HG03378 (cell line): ENCODE measurements around the gene AMH.
"Not testable (repeated sequence)": the region's sequence is repeated elsewhere in the genome, so short reads cannot be mapped to it uniquely, and the experiment has no call there.

Experiments
- ATAC-seq: cut with Tn5 transposase; IDR thresholded peaks from one replicate; pipeline ENCODE4 v1.9.1; 2021; ENCODE audit warnings: mild to moderate bottlenecking, moderate library complexity; ENCODE audit not compliant: unreplicated experiment

The AMH gene

DNA sequence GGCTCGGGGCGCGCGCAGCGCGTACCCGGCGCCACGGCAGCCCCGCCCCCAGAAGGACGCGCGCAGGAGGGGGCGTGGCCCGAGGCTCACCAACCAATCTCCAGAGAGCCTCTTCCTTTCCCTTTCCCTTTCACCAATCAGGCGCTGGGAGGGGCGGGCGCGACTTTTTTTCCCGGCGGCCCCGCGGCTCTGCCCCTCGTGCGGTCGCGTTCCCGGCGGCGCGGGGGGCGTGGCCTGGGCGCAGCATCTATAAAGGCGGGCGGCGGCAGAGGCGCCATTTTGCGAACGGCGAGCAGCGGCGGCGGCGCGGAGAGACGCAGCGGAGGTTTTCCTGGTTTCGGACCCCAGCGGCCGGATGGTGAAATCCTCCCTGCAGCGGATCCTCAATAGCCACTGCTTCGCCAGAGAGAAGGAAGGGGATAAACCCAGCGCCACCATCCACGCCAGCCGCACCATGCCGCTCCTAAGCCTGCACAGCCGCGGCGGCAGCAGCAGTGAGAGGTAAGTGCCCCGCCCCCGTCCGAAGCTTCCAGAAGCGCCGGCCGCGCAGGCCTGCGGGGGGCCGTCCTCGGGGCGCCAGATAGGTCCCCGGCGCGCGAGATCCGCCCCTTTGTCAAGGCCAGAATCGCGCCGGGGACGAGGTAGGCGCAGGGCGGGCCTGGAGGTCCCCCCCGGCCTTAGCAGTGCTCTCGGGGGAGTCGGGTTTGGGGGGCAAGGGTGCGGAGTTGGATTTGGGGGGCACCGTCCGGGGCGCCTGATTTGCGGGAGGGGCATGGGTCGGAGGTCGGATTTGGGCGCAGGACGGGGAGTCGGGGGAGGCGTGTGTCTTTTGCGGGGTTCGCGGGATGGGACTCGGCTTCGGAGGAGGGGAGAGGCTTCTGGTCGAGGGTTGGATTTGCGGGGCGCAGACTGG is 20.4 kb downstream of the AMH start:
- peak; percentile 37 for ATAC-seq

GRCh38 chr19:2270157-2270422 is 21.0 kb downstream of the AMH start:
- no peak for ATAC-seq

DNA sequence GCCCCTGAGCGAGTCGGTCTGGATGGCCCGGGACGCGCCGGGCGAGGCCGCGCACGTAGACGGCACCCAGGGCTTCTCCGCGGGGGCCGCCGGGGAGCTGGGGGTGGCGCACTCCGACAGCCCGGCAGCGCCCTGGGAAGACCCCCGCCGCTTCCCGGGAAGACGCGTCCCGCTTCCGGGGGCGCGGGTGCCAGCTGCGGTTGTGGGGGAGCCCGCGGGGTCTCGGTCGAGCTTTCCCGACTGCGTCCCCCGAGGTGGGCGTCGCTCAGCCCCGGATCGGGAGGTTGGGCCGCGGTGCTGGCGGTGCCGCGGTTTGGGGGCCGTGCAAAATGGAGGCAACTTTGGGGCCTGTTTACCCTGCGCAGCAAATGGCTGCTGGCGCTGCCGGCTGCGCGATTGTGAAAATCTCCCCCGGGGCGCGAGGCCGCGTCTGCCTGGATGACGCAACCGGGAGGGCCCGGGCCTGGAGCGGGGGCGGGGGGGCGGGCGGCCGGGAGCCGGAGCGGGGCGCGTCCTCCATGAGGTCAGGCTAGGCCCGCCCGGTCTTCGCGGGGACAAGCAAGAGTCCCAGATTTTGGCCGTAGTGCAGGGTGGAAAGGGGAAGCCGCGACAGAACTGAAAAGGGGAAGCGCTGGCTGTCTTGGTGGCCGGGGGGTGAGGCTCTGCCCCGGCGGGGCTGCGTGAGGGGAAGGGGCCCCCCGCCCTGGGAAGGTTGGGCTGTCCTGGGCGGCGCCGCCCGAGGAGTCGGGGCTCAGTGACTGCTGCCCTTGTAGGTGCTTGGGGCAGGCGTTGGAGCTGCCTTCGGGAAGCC is 21.5 kb downstream of the AMH start:
- no peak for ATAC-seq

- ATAC-seq: no peak
Measured at GRCh38 chr19:2271234-2272103, 22.3 kb downstream of the AMH start.

DNA sequence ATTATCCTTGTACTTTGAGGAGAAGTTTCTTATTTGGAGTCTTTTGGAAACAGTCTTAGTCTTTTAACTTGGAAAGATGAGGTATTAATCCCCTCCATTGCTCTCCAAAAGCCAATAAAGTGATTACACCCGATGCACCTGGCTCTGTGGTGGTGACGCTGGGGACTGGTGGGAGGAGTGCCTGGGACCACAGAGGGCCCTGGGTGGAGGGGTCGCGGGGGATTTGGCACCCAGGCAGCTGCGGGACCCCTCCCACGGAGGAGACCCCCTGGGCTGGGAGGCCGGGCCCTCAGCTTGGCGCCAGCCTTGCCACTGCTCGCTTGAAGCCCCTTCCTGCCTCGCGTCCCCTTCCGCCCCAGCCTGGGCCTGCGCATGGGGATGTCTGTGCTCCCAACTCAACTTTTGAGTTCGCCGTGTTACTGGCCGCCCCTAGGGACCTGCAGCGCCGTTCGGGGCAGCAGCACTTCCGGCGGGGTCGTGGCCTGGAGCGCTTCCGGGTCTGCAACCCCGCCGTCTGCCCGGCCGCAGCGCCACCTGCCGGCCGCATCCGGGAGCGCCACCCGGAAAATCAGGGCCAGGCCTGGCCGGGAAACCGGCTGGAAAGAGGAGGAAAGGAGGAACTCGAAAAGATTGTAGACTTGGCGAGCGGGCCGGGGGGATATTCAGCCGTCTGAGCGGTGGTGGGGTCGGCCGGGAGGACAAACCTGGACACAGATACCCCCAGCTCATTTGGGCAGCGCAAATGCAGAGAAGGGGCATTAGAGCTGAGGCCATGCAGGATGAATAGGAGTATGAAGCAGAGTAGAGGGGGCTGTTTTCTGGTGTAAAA is 24.4 kb downstream of the AMH start:
- ATAC-seq: no peak

DNA sequence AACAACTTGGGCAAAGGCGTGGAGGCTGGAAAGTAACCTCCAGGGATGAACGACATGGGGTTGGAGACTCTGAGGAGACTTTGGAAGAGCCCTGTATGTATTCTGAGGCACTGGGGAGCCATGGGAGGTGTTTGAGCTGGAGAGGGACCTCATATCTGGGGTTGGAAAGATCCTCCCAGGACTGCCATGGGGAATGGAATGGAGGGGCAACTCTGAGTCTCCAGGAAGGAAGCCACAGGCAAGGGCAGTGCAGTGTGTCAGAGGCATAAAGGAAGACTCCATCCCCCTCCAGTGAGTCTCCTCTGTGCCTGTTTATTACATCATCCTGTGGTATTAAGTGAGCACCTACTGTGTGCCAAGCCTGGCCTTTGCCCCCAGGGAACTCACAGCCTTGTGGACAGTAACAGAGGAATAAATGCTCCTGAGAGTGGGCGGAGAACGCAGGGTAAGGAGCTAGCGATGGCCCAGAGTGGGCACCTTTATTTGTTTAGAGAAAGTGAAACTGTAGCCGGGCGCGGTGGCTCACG is 25.1 kb downstream of the AMH start:
- ATAC-seq: no peak

- no peak for ATAC-seq
Measured at GRCh38 chr19:2274931-2275535, 25.9 kb downstream of the AMH start.

DNA sequence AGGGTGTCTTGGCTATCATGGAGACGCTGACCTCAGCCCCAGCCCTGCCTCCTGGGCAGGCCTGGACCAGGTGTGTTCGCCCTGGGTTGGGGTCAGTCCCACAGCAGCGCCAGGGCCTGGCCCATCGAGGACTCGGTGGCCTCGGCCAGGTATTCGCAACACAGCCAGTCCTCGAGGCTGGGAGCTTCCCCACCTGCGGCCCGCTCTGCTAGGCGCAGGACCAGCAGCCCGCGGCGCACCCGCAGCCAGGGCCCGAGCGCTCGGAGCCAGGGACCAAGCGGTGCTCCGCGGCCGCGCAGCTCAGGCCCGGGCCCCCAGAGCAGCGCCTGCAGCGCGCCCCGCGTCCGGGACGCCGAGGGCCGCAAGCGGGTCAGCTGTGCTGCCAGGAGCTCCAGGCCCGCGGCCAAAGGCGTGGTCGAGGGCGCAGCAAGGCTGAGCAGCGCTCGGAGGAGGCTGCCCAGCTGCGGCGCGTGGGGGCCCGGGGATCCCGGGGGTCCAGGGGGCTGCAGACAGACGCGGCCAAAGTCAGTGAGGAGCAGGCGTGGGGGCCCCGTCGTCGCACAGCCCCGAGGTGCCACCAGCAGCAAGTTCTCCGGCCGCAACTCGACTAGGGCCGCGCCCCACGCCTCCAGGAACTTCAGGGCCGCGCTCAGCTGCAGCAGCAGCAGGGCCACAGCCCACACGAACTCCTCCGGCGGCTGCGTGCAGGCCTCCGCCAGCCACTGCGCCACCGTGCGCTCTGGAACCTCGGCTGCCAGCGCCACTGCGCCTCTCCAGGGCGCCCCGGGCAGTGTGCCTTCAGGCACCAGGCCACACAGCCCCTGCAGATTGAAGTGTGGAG is 26.7 kb downstream of the AMH start:
- ATAC-seq: no peak

DNA sequence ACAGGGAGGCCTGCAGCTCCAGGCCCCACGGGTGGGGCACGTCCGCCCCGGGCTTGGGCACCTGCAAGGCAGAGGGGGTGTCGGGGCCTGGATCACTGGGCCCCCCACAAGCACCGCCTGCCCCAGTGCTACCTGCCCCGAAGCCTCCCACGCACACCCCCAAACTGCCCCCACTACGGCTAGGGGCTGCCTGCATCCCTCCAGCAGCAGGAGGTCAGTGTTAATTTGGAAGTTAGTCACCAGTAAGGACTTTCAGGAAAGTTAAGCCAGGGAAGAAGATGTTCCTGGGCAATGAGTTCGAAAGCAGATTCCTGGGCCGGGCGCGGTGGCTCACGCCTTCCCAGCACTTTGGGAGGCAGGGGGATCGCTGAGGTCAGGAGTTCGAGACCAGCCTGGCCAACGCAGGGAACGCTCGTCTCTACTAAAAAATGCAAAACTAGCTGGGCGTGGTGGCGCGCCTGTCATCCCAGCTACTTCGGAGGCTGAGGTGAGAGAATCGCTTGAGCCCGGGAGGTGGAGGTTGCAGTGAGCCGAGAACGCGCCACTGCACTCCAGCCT is 27.4 kb downstream of the AMH start:
- ATAC-seq: no peak

GRCh38 chr19:2277138-2277537 is 28.0 kb downstream of the AMH start:
- ATAC-seq: no peak

- ATAC-seq: no peak
Measured at GRCh38 chr19:2278459-2279158, 29.5 kb downstream of the AMH start.

DNA sequence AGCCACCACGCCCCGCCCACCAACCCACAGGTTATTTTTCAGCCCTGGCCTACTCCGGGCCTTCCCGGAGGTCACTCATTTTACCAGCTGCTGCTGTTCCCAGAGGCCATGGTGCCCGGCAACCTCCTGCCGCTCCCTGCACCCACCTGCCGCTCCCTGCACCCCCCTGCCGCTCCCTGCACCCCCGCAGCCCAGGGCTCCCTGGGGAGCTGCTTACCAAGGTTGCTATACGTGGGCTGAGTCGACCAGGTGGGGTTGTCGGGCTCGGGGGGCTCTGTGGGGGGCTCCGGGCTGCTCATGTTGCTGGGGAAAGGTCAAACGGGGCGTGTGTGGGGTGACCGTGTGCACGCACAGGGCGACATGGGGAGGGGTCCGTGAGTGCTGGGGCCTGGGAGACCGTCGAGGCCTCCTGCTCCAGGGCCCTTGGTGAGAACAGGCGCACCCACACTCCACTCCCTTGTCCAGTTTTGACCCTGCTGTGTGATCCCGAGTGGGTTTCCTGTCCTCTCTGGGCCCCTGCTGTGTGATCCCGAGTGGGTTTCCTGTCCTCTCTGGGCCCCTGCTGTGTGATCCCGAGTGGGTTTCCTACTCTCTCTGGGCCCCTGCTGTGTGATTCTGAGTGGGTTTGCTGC is 31.6 kb downstream of the AMH start:
- ATAC-seq: no peak

GRCh38 chr19:2281265-2282061 is 32.3 kb downstream of the AMH start:
- not testable (repeated sequence) for ATAC-seq

DNA sequence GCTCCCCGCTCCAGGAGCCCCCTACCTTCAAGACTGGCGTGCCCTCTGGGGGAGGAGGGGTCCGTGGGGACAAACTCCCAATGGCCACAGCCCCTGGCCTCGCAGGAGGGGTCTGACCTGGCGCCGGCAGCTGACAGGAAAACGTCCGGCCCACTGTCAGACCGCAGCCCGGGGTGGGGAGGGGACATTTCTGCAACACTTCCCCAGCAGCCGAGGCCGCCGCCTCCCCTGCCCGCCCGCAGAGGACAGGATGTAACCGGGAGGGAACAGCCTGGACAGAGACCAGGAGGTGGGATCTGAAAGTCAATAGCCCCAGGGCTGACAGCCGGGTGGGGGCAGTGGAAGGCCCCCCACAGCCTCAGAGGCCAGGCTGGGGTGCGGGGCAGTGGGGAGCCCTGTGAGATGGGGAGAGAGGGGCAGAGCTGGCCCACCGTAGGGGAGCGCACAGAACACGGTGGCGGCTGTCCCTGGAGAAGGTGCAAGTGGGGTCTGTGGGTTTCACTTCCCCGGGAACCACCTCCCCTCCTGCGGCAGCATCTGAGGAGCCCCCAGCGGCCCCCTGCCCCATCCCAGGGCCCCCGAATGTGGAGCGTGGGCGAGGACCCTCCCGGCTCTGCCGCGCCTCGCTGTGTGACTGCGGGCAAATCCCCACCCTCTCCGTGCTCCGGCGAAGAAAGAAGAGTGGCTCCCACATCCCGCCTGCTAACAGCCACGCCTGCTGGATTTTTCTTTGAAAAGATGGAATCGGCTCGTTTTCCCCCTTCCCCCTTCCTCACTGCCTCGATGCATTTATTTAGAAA is 33.1 kb downstream of the AMH start, which contains the start of gene PEAK3:
PEAK3 (minus strand) TSS at position 114 of the 800 bp plus-strand sequence. CDS start 1,244 bp downstream, outside the sequence.
- ATAC-seq: no peak

- ATAC-seq: no peak
Measured at GRCh38 chr19:2282862-2283237, 33.7 kb downstream of the AMH start.
